PC-3 (cell line): ENCODE measurements around the gene CLMP.

Experiments used
- EZH2 ChIP-seq: fragments of 300-600 bp; sonication (generic); IDR thresholded peaks from one replicate; pipeline ENCODE4 v1.6.1; 2017; ENCODE audit warnings: antibody characterized with exemption, mild to moderate bottlenecking, low read length; ENCODE audit not compliant: unreplicated experiment
- EZH2phosphoT487 ChIP-seq: fragments of 300-600 bp; sonication (generic); IDR thresholded peaks from 2 replicates; pipeline ENCODE4 v1.6.1; 2018; ENCODE audit warnings: mild to moderate bottlenecking, antibody characterized with exemption, low read length, borderline replicate concordance
- TF ChIP-seq, protein P1 (sequence below): fragments of 300-600 bp; sonication (generic); conservative IDR thresholded peaks from 2 replicates; pipeline ENCODE4 v1.5.1; 2017; ENCODE audit warnings: antibody characterized with exemption, low read depth, mild to moderate bottlenecking, low read length

- TF ChIP-seq EZH2 (no peak), EZH2phosphoT487 (no peak)
- TF ChIP-seq, protein P1, sequence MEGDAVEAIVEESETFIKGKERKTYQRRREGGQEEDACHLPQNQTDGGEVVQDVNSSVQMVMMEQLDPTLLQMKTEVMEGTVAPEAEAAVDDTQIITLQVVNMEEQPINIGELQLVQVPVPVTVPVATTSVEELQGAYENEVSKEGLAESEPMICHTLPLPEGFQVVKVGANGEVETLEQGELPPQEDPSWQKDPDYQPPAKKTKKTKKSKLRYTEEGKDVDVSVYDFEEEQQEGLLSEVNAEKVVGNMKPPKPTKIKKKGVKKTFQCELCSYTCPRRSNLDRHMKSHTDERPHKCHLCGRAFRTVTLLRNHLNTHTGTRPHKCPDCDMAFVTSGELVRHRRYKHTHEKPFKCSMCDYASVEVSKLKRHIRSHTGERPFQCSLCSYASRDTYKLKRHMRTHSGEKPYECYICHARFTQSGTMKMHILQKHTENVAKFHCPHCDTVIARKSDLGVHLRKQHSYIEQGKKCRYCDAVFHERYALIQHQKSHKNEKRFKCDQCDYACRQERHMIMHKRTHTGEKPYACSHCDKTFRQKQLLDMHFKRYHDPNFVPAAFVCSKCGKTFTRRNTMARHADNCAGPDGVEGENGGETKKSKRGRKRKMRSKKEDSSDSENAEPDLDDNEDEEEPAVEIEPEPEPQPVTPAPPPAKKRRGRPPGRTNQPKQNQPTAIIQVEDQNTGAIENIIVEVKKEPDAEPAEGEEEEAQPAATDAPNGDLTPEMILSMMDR: no peak
Measured at GRCh38 chr11:123139206-123139605, 55.8 kb downstream of the CLMP start.
